Left cardiac atrium (tissue), 4 donors: ENCODE measurements around the gene MRPL36. TPM values are rescaled to one million over a fixed set of nuclear protein-coding genes. Genes with fewer than 3 reads are reported as not detected.

ENCODE experiments used
- ATAC-seq, 2 donors: fragments of 200-7000 bp; cut with Tn5 transposase; one replicate each; pipeline ENCODE4 v1.9.1; 2020; ENCODE audit warnings: mild to moderate bottlenecking in 2 of 2, moderate library complexity in 2 of 2
- DNase-seq: peaks from one replicate; pipeline ENCODE4 v3.0.0-alpha.2; 2020
- intact Hi-C, 2 donors: fragments of 100-400 bp; cut with DNase I; formaldehyde crosslinking; loops; one replicate each; pipeline versions ENCODE4 v1.14.1 to v1.15.1; 2022 to 2023
- total RNA-seq, 2 donors: library from RNA; stranded (reverse); fragmentation: NEBNext Ultra II Directional; extraction: Animal tissue kit (Norgen Biotek cat#: 25700); gene quantifications; one replicate each; pipeline ENCODE4 v1.2.1, GENCODE V29; 2021
- donor health status: DM: no; HTN: yes; CAD: no.
- donor health status: DM: no; HTN: yes; CAD: no; lungs with severe emphysema.
- donor health status: DM: yes; HTN: yes; CAD: no.
- donor health status: Dilated cardiomyopathy.

Gene MRPL36
- total RNA-seq, 2 donors from 2014 or later, result 47.3 to 50.9 TPM

- intact Hi-C loops, result no loop called here
- DNase-seq (no peak), ATAC-seq (no peak)
Observed at GRCh38 chr5:1833264-1834021, 33.8 kb upstream of the MRPL36 start.

- ATAC-seq (no peak), DNase-seq (no peak)
- intact Hi-C loops, result no loop called here
Observed at GRCh38 chr5:1832511-1833250, 33.0 kb upstream of the MRPL36 start.

- DNase-seq (no peak), ATAC-seq (no peak)
- intact Hi-C loops, result no loop called here
Observed at GRCh38 chr5:1831677-1832313, 32.2 kb upstream of the MRPL36 start.

GRCh38 chr5:1831257-1831656, 31.6 kb upstream of the MRPL36 start:
- intact Hi-C loops, result no loop called here
- DNase-seq, result no peak
- ATAC-seq, result no peak

GRCh38 chr5:1830571-1831228, 31.1 kb upstream of the MRPL36 start:
- intact Hi-C loops, result no loop called here
- no peak for ATAC-seq
- no peak for DNase-seq

GRCh38 chr5:1827886-1828397, 28.3 kb upstream of the MRPL36 start:
- DNase-seq, result no peak
- intact Hi-C loops, result no loop called here
- ATAC-seq, result no peak

GRCh38 chr5:1827025-1827885, 27.6 kb upstream of the MRPL36 start:
- no peak for ATAC-seq
- DNase-seq, result no peak
- intact Hi-C loops, result no loop called here

GRCh38 chr5:1826235-1826980, 26.8 kb upstream of the MRPL36 start:
- no peak for ATAC-seq
- intact Hi-C loops, result no loop called here

GRCh38 chr5:1824903-1825841, 25.5 kb upstream of the MRPL36 start:
- intact Hi-C loops, result no loop called here

More at GRCh38 chr5:1826235-1826980, 26.8 kb upstream of the MRPL36 start:
- DNase-seq, result no peak

GRCh38 chr5:1824109-1824821, 24.6 kb upstream of the MRPL36 start:
- intact Hi-C loops, result no loop called here
- DNase-seq (no peak), ATAC-seq (no peak)

More at GRCh38 chr5:1824903-1825841, 25.5 kb upstream of the MRPL36 start:
- no peak for ATAC-seq
- no peak for DNase-seq

- intact Hi-C loops, result no loop called here
- DNase-seq (no peak), ATAC-seq (no peak)
Observed at GRCh38 chr5:1823381-1824034, 23.9 kb upstream of the MRPL36 start.

- ATAC-seq (no peak), DNase-seq (no peak)
- intact Hi-C loops, result no loop called here
Observed at GRCh38 chr5:1821862-1822261, 22.2 kb upstream of the MRPL36 start.

- DNase-seq (no peak), ATAC-seq (no peak)
- intact Hi-C loops, result no loop called here
Observed at GRCh38 chr5:1820926-1821325, 21.3 kb upstream of the MRPL36 start.

- DNase-seq (no peak), ATAC-seq (no peak)
- intact Hi-C loops, result no loop called here
Observed at GRCh38 chr5:1820381-1820780, 20.7 kb upstream of the MRPL36 start.

GRCh38 chr5:1819458-1819857, 19.8 kb upstream of the MRPL36 start:
- DNase-seq, result no peak
- ATAC-seq, result no peak
- intact Hi-C loops, result no loop called here

- ATAC-seq (no peak), DNase-seq (no peak)
Observed at GRCh38 chr5:1818784-1819183, 19.1 kb upstream of the MRPL36 start.

More at GRCh38 chr5:1818784-1819183, 19.1 kb upstream of the MRPL36 start:
- intact Hi-C loops, result no loop called here
